Naive thymus-derived CD4-positive, alpha-beta T cell (primary cell): Measurements from ENCODE around the gene CDKAL1. TPM values are rescaled to one million over a fixed set of nuclear protein-coding genes. Genes with fewer than 3 reads are reported as not detected.

Experiments
- ATAC-seq: fragments of 150-1000 bp; cut with Tn5 transposase; 2 replicates; pipeline ENCODE4 v1.10.0; 2021; ENCODE audit warnings: mild to moderate bottlenecking, moderate library complexity
- CTCF ChIA-PET: fragments of 350-600 bp; sonication (Branson Sonifier 250); formaldehyde crosslinking; loops from one replicate; lab custom pipeline; 2021; ENCODE audit warnings: antibody characterized with exemption; lab: Charles Lee
- POLR2A ChIA-PET: fragments of 350-600 bp; sonication (Branson Sonifier 250); formaldehyde crosslinking; loops from one replicate; lab custom pipeline; 2021; ENCODE audit warnings: antibody characterized with exemption, inconsistent platforms; lab: Charles Lee
- DNase-seq, 9 donors: peaks; one replicate each; pipeline versions ENCODE4 v3.0.0 to v3.0.0-alpha.2; 2020 to 2022; ENCODE audit warnings: mixed read lengths in 1 of 9
- H3K27ac ChIP-seq: one replicate; pipeline ENCODE4 v1.7.0; 2013; ENCODE audit warnings: mild to moderate bottlenecking, low read depth, low read length, moderate library complexity
- H3K27me3 ChIP-seq, 2 donors: one replicate each; pipeline ENCODE4 v1.7.0; 2013; ENCODE audit warnings: low read length in 2 of 2, mild to moderate bottlenecking in 2 of 2, moderate library complexity in 2 of 2; ENCODE audit not compliant: control insufficient read depth in 2 of 2, insufficient read depth in 2 of 2
- H3K36me3 ChIP-seq, 3 experiments: 1 replicate in 2 of 3; 2 replicates in 1 of 3; pipeline ENCODE4 v1.7.0; 2013; ENCODE audit warnings: low read length in 3 of 3, mild to moderate bottlenecking in 3 of 3, moderate library complexity in 1 of 3; ENCODE audit not compliant: insufficient read depth in 3 of 3, control insufficient read depth in 2 of 3
- H3K4me1 ChIP-seq, 2 donors: one replicate each; pipeline ENCODE4 v1.7.0; 2013; ENCODE audit warnings: low read length in 2 of 2, mild to moderate bottlenecking in 2 of 2, moderate library complexity in 1 of 2; ENCODE audit not compliant: control insufficient read depth in 2 of 2, insufficient read depth in 2 of 2
- H3K4me3 ChIP-seq: 2 replicates; pipeline ENCODE4 v1.7.0; 2013; ENCODE audit warnings: mild to moderate bottlenecking, low read length
- H3K9me3 ChIP-seq, 3 experiments: 1 replicate in 2 of 3; 2 replicates in 1 of 3; pipeline ENCODE4 v1.7.0; 2013; ENCODE audit warnings: low read length in 3 of 3; ENCODE audit not compliant: control insufficient read depth in 2 of 3
- H3K27ac Mint-ChIP-seq, 9 donors: one replicate each; pipeline ENCODE4 v1.8.0; 2020 to 2022; ENCODE audit warnings: mixed read lengths in 9 of 9, mild to moderate bottlenecking in 8 of 9, moderate library complexity in 5 of 9, inconsistent platforms in 2 of 9
- H3K27me3 Mint-ChIP-seq, 5 donors: one replicate each; pipeline ENCODE4 v1.8.0; 2021 to 2022; ENCODE audit warnings: mixed read lengths in 5 of 5, mild to moderate bottlenecking in 1 of 5
- H3K36me3 Mint-ChIP-seq, 5 donors: one replicate each; pipeline ENCODE4 v1.8.0; 2020 to 2022; ENCODE audit warnings: mixed read lengths in 5 of 5, mild to moderate bottlenecking in 3 of 5, inconsistent platforms in 1 of 5
- H3K4me1 Mint-ChIP-seq, 7 donors: one replicate each; pipeline ENCODE4 v1.8.0; 2020 to 2022; ENCODE audit warnings: mixed read lengths in 7 of 7, mild to moderate bottlenecking in 3 of 7, inconsistent platforms in 1 of 7
- H3K4me3 Mint-ChIP-seq, 10 donors: one replicate each; pipeline ENCODE4 v1.8.0; 2020 to 2022; ENCODE audit warnings: mild to moderate bottlenecking in 10 of 10, mixed read lengths in 10 of 10, moderate library complexity in 6 of 10, inconsistent platforms in 2 of 10
- H3K9me3 Mint-ChIP-seq, 11 donors: one replicate each; pipeline ENCODE4 v1.8.0; 2020 to 2022; ENCODE audit warnings: mixed read lengths in 11 of 11, mild to moderate bottlenecking in 4 of 11, inconsistent platforms in 1 of 11, moderate library complexity in 1 of 11
- intact Hi-C, 2 donors: fragments of 100-400 bp; cut with micrococcal nuclease; formaldehyde crosslinking; loops; one replicate each; pipeline ENCODE4 v1.15.1; 2023
- polyA plus RNA-seq, 2 donors: library from polyadenylated mRNA; unstranded; fragments of 300-500 nt; fragmentation: Illumina TruSeq; gene quantifications; one replicate each; pipeline ENCODE4 v1.2.3, GENCODE V29; 2021
- total RNA-seq, 6 experiments: library from RNA in 5 of 6; stranded (reverse) in 5 of 6; gene quantifications; 1 replicate in 5 of 6; 2 replicates in 1 of 6; pipeline ENCODE4 v1.2.3 and lab custom pipeline; 2021 to 2026

Gene CDKAL1
- total and polyA plus RNA-seq, 7 experiments from 2014 or later, result 23.6 to 35.8 (median 29.8) TPM

DNA sequence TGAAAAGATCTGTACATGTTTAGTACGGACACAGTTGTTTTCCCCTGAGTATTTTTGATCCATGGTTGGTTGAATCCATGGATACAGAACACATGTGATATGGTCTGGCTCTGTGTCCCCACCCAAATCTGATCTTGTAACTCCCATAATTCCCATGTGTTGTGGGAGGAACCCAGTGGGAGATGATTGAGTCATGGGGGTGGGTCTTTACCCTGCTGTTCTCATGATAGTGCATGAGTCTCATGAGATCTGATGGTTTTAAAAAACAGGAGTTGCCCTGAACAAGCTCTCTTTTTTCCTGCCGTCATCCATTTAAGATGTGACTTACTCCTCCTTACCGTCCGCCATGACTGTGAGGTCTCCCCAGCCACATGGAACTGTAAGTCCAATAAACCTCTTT lies 139.2 kb downstream of the CDKAL1 start:
- DNase-seq (no peak), ATAC-seq (no peak)
- Mint-ChIP-seq H3K9me3 (peaks cover 0 to 4% (median 0%) of the 10 kb centered on the region in 11 donors), H3K36me3 (peaks cover 4 to 43% (median 14%) of the 10 kb centered on the region in 5 donors), H3K27me3 (no peaks in the 10 kb centered on the region), H3K4me3 (no peak overlapping the region), H3K4me1 (peaks cover 6 to 41% (median 22%) of the 10 kb centered on the region in 7 donors), H3K27ac (peak overlapping the region in 1 of 9 donors; percentile 22)
- Histone ChIP-seq H3K4me1 (no peaks in the 10 kb centered on the region), H3K27me3 (no peaks in the 10 kb centered on the region), H3K4me3 (no peak overlapping the region), H3K9me3 (no peaks in the 10 kb centered on the region), H3K27ac (no peak overlapping the region), H3K36me3 (no peaks in the 10 kb centered on the region)
- ChIA-PET POLR2A (no interaction called here), CTCF (no interaction called here)
- intact Hi-C loops, result no loop called here

GRCh38 chr6:20674664-20675063 lies 140.4 kb downstream of the CDKAL1 start:
- Histone ChIP-seq H3K36me3 (no peaks in the 10 kb centered on the region), H3K4me1 (no peaks in the 10 kb centered on the region), H3K4me3 (no peak overlapping the region), H3K27ac (no peak overlapping the region), H3K9me3 (no peaks in the 10 kb centered on the region), H3K27me3 (no peaks in the 10 kb centered on the region)
- ChIA-PET POLR2A (no interaction called here), CTCF (no interaction called here)
- Mint-ChIP-seq H3K36me3 (peaks cover 4 to 42% (median 19%) of the 10 kb centered on the region in 5 donors), H3K4me1 (peaks cover 5 to 44% (median 20%) of the 10 kb centered on the region in 7 donors), H3K27ac (no peak overlapping the region), H3K9me3 (peaks cover 0 to 4% (median 0%) of the 10 kb centered on the region in 11 donors), H3K27me3 (no peaks in the 10 kb centered on the region), H3K4me3 (no peak overlapping the region)
- intact Hi-C loops, result no loop called here
- ATAC-seq, result no peak
- DNase-seq, result no peak

DNA sequence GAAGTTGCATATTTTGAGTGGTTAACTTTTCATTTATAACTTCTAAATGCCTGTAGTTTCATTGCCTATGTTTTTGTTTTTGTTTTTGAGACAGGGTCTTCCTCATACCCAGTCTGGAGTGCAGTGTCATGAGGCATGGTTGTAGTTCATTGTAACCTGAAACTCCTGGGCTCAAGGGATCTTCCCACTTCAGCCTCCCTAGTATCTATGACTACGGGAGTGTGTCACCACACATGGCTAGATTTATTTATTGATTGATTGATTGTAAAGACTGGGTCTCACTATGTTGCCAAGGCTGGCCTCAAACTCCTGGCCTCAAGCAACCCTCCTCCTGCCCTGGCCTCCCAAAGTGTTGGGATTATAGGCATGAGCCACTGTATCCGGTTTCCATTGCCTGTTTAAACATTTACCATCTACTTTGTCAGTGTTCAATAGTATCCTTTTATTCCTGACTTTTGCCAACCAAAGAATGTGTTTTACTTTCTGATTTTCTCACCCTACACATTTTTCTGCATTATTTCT lies 144.6 kb downstream of the CDKAL1 start:
- ChIA-PET POLR2A (no interaction called here), CTCF (no interaction called here)
- no peaks in the 10 kb centered on the region for H3K27me3 Mint-ChIP-seq
- peaks cover 0 to 2% (median 0%) of the 10 kb centered on the region in 11 donors for H3K9me3 Mint-ChIP-seq
- Histone ChIP-seq H3K36me3 (no peaks in the 10 kb centered on the region), H3K27ac (no peak overlapping the region), H3K9me3 (no peaks in the 10 kb centered on the region), H3K4me3 (no peak overlapping the region), H3K27me3 (no peaks in the 10 kb centered on the region), H3K4me1 (peaks cover 0 to 9% of the 10 kb centered on the region in 2 donors)
- ATAC-seq, result no peak
- DNase-seq, result no peak
- H3K27ac Mint-ChIP-seq, result no peak overlapping the region
- no peak overlapping the region for H3K4me3 Mint-ChIP-seq
- intact Hi-C loops, result no loop called here
- peaks cover 8 to 47% (median 26%) of the 10 kb centered on the region in 7 donors for H3K4me1 Mint-ChIP-seq
- peaks cover 4 to 22% (median 15%) of the 10 kb centered on the region in 5 donors for H3K36me3 Mint-ChIP-seq

DNA sequence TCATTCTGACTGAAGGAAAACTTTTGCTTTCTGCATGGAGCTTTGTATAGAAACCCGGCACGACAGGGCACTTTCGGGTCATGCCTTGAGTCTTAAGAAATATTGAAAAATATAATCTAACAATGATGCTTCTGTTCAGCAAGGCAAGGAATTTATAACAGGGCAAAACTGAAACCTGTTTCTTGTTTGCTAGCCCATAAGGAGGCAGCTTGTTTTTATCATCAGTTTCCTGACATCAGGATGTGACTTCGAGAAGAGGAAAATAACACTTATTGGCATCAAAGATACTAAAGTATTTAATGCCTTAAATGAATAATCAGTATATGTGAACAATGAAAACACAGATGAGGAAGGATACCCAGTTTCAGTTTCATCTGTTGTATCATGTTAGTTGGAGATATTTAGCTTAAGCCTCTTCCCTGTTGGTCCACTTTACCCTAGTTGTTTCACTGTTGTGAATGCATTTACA lies 146.5 kb downstream of the CDKAL1 start:
- H3K27ac ChIP-seq, result no peak overlapping the region
- peaks cover 0 to 9% of the 10 kb centered on the region in 2 donors for H3K4me1 ChIP-seq
- intact Hi-C loops, result no loop called here
- H3K4me3 ChIP-seq, result no peak overlapping the region
- ChIA-PET POLR2A (no interaction called here), CTCF (no interaction called here)
- Mint-ChIP-seq H3K27ac (peak overlapping the region in 2 of 9 donors; percentile 35 to 62), H3K27me3 (no peaks in the 10 kb centered on the region), H3K4me1 (peaks cover 13 to 58% (median 38%) of the 10 kb centered on the region in 7 donors), H3K36me3 (peaks cover 0 to 29% (median 15%) of the 10 kb centered on the region in 5 donors), H3K9me3 (peaks cover 0 to 2% (median 0%) of the 10 kb centered on the region in 11 donors), H3K4me3 (peak overlapping the region in 1 of 10 donors; percentile 19)
- H3K27me3 ChIP-seq, result no peaks in the 10 kb centered on the region
- ATAC-seq (no peak), DNase-seq (no peak)
- no peaks in the 10 kb centered on the region for H3K9me3 ChIP-seq
- H3K36me3 ChIP-seq, result no peaks in the 10 kb centered on the region

DNA sequence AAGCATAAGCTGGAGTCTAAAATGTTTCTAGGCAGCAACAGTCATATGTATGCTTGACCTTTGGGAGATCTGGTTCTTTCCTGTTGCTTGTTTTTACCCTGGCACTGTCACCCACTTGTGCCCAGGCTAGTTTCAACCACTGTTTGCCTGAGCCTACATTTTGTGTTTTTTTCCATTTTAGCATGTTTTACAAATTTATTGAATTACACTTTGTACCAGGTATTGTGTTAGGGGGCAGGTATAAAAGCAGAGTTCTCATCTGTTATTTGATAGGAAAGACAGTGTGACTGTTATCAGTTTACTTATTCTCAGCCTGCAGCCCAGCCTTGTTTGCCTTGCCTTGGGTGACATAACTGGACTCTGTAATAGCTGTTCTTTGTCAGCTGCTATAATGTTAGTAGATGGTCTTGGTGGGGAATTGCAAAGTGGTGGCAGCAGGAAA lies 147.0 kb downstream of the CDKAL1 start:
- H3K4me3 Mint-ChIP-seq, result peak overlapping the region in 1 of 10 donors; percentile 19
- no peaks in the 10 kb centered on the region for H3K27me3 ChIP-seq
- CTCF ChIA-PET, result no interaction called here
- H3K36me3 Mint-ChIP-seq, result peaks cover 0 to 32% (median 15%) of the 10 kb centered on the region in 5 donors
- intact Hi-C loops, result no loop called here
- ATAC-seq, result no peak
- no peak for DNase-seq
- H3K27ac Mint-ChIP-seq, result peak overlapping the region in 2 of 9 donors; percentile 35 to 62
- H3K27ac ChIP-seq, result no peak overlapping the region
- H3K36me3 ChIP-seq, result no peaks in the 10 kb centered on the region
- H3K4me1 Mint-ChIP-seq, result peaks cover 13 to 59% (median 42%) of the 10 kb centered on the region in 7 donors
- peaks cover 0 to 9% of the 10 kb centered on the region in 2 donors for H3K4me1 ChIP-seq
- POLR2A ChIA-PET, result no interaction called here
- peaks cover 0 to 2% (median 0%) of the 10 kb centered on the region in 11 donors for H3K9me3 Mint-ChIP-seq
- no peaks in the 10 kb centered on the region for H3K27me3 Mint-ChIP-seq
- H3K9me3 ChIP-seq, result no peaks in the 10 kb centered on the region
- no peak overlapping the region for H3K4me3 ChIP-seq

DNA sequence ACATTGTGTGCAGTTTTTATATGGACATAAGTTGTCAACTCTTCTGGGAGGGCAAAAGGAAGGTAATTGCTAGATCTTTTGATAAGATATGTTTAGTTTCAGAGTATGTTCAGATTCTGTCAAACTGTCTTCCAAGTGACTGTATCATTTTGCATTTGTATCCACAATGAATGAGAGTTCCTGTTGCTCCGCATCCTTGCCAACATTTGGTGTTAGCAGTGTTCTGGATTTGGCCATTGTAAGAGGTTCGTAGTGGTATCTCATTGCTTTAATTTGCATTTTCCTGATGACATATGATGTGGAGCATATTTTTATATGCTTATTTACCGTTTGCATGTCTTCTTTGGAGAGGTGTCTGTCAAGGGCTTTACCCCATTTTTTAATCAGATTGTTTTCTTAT lies 150.2 kb downstream of the CDKAL1 start:
- Histone ChIP-seq H3K4me3 (no peak overlapping the region), H3K4me1 (peaks cover 7 to 16% of the 10 kb centered on the region in 2 donors), H3K27me3 (no peaks in the 10 kb centered on the region), H3K36me3 (no peaks in the 10 kb centered on the region), H3K27ac (no peak overlapping the region), H3K9me3 (no peaks in the 10 kb centered on the region)
- ATAC-seq (no peak), DNase-seq (no peak)
- Mint-ChIP-seq H3K27me3 (no peaks in the 10 kb centered on the region), H3K27ac (no peak overlapping the region), H3K9me3 (peaks cover 0 to 2% (median 0%) of the 10 kb centered on the region in 11 donors), H3K4me3 (no peak overlapping the region), H3K4me1 (peaks cover 21 to 69% (median 60%) of the 10 kb centered on the region in 7 donors), H3K36me3 (peaks cover 0 to 27% (median 8%) of the 10 kb centered on the region in 5 donors)
- ChIA-PET CTCF (no interaction called here), POLR2A (no interaction called here)
- intact Hi-C loops, result no loop called here

GRCh38 chr6:20686142-20686541 lies 151.9 kb downstream of the CDKAL1 start:
- H3K27ac ChIP-seq, result no peak overlapping the region
- no peaks in the 10 kb centered on the region for H3K36me3 ChIP-seq
- DNase-seq (no peak), ATAC-seq (no peak)
- no peaks in the 10 kb centered on the region for H3K27me3 Mint-ChIP-seq
- H3K4me3 Mint-ChIP-seq, result no peak overlapping the region
- peaks cover 0 to 2% (median 0%) of the 10 kb centered on the region in 11 donors for H3K9me3 Mint-ChIP-seq
- H3K36me3 Mint-ChIP-seq, result peaks cover 0 to 28% (median 8%) of the 10 kb centered on the region in 5 donors
- no peaks in the 10 kb centered on the region for H3K27me3 ChIP-seq
- peaks cover 18 to 61% (median 54%) of the 10 kb centered on the region in 7 donors for H3K4me1 Mint-ChIP-seq
- intact Hi-C loops, result no loop called here
- peaks cover 7 to 8% of the 10 kb centered on the region in 2 donors for H3K4me1 ChIP-seq
- CTCF ChIA-PET, result no interaction called here
- H3K9me3 ChIP-seq, result no peaks in the 10 kb centered on the region
- H3K4me3 ChIP-seq, result no peak overlapping the region
- POLR2A ChIA-PET, result no interaction called here
- H3K27ac Mint-ChIP-seq, result no peak overlapping the region
